ENCODE results near the gene SPSB1.

GRCh38 chr1:9313576-9313975 is 20.9 kb downstream of the SPSB1 start:
- TF ChIP-seq ZNF768 (tag by site-specific recombination; IDR thresholded peaks at IDR 0.05) (no peak), SETDB1 (IDR thresholded peaks at IDR 0.05; ENCODE audit: insufficient read length, low read length) (no peak), GLI2 (tag by site-specific recombination; IDR thresholded peaks at IDR 0.05; ENCODE audit: borderline replicate concordance, low read depth) (no peak), CTCF (tag by site-specific recombination; IDR thresholded peaks at IDR 0.05) (no peak), ZNF274 (IDR thresholded peaks at IDR 0.05; ENCODE audit: low read length) (no peak), ZNF274 (tag by site-specific recombination; IDR thresholded peaks at IDR 0.05; ENCODE audit: borderline replicate concordance) (no peak), ZNF585B (tag by site-specific recombination; IDR thresholded peaks at IDR 0.05) (no peak), ZNF23 (tag by site-specific recombination; IDR thresholded peaks at IDR 0.05; ENCODE audit: borderline replicate concordance) (no peak), ATF2 (tag by site-specific recombination; IDR thresholded peaks at IDR 0.05; ENCODE audit: low read depth) (no peak), ZNF335 (tag by site-specific recombination; conservative IDR thresholded peaks at IDR 0.05) (no peak), KLF9 (tag by site-specific recombination; IDR thresholded peaks at IDR 0.05; ENCODE audit: low read depth) (no peak), ZFP3 (tag by site-specific recombination; IDR thresholded peaks at IDR 0.05; ENCODE audit: low read depth) (no peak), PRDM2 (tag by site-specific recombination; IDR thresholded peaks at IDR 0.05; ENCODE audit: borderline replicate concordance) (no peak), ZNF624 (tag by site-specific recombination; IDR thresholded peaks at IDR 0.05) (no peak), ZNF155 (tag by site-specific recombination; IDR thresholded peaks at IDR 0.05) (no peak)
